GM15510 (cell line): ENCODE measurements around the gene C15orf40.
A peak's percentile ranks its signal among the peaks of the same experiment; 100 is the strongest.

Source experiments
- POLR2A ChIP-seq: IDR thresholded peaks from 3 replicates; pipeline ENCODE4 v1.6.1; 2011; ENCODE audit warnings: borderline replicate concordance; ENCODE audit not compliant: insufficient read length; ENCODE audit errors: extremely low read depth

The C15orf40 gene

GRCh38 chr15:83011271-83012075 lies at the start of gene C15orf40:
Gene C15orf40, minus strand, starts transcription at chr15:83011639. Its CDS starts 32 bp downstream, at chr15:83011607.
- TF ChIP-seq POLR2A, result peak; percentile 89

GRCh38 chr15:83057696-83058376 lies 46.4 kb upstream of the C15orf40 start:
- no peak for TF ChIP-seq POLR2A

- TF ChIP-seq POLR2A, result no peak
These were observed 45.6 kb upstream of the C15orf40 start for GRCh38 chr15:83057002-83057401.

GRCh38 chr15:83053151-83053550 lies 41.7 kb upstream of the C15orf40 start:
- no peak for TF ChIP-seq POLR2A

GRCh38 chr15:83046558-83047127 lies 35.2 kb upstream of the C15orf40 start:
- TF ChIP-seq POLR2A, result no peak

GRCh38 chr15:83044156-83044555 lies 32.7 kb upstream of the C15orf40 start:
- no peak for TF ChIP-seq POLR2A

- TF ChIP-seq POLR2A, result no peak
These were observed 27.8 kb upstream of the C15orf40 start for GRCh38 chr15:83039206-83039605.

- no peak for TF ChIP-seq POLR2A
These were observed 24.8 kb upstream of the C15orf40 start for GRCh38 chr15:83036253-83036652.

- no peak for TF ChIP-seq POLR2A
These were observed 18.6 kb upstream of the C15orf40 start for GRCh38 chr15:83030021-83030420.

GRCh38 chr15:83018436-83018835 lies 7.0 kb upstream of the C15orf40 start:
- no peak for TF ChIP-seq POLR2A

- no peak for TF ChIP-seq POLR2A
These were observed 5.5 kb upstream of the C15orf40 start for GRCh38 chr15:83016906-83017305.

GRCh38 chr15:83015361-83015760 lies 3.9 kb upstream of the C15orf40 start:
- TF ChIP-seq POLR2A, result no peak

GRCh38 chr15:83014205-83014653 lies 2.8 kb upstream of the C15orf40 start:
- TF ChIP-seq POLR2A, result no peak

GRCh38 chr15:83012636-83013035 lies 1.2 kb upstream of the C15orf40 start:
- TF ChIP-seq POLR2A, result no peak

GRCh38 chr15:83012076-83012426 lies 612 bp upstream of the C15orf40 start:
- TF ChIP-seq POLR2A, result no peak
